Activated T-cell treated with anti-CD3 and anti-CD28 coated beads, Interleukin-2, amount 50 U/mL, for 4 hours (primary cell): ENCODE measurements around the gene RASSF6. TPM values are rescaled to one million over a fixed set of nuclear protein-coding genes. Genes with fewer than 3 reads are reported as not detected.
A peak's percentile ranks its signal among the peaks of the same experiment; 100 is the strongest.
"Not testable (repeated sequence)": the region's sequence is repeated elsewhere in the genome, so short reads cannot be mapped to it uniquely, and the experiment has no call there.

Experiments used
- ATAC-seq, 2 donors: fragments of 200-7000 bp; cut with Tn5 transposase; one replicate each; pipeline ENCODE4 v1.10.0; 2021
- DNase-seq: peaks from one replicate; pipeline ENCODE4 v3.0.0-alpha.2; 2020
- H3K27me3 Mint-ChIP-seq: one replicate; pipeline ENCODE4 v1.8.0; 2021; ENCODE audit warnings: low read depth, mixed read lengths
- H3K36me3 Mint-ChIP-seq: one replicate; pipeline ENCODE4 v1.8.0; 2022; ENCODE audit warnings: mixed read lengths; ENCODE audit not compliant: insufficient read depth
- H3K4me1 Mint-ChIP-seq: one replicate; pipeline ENCODE4 v1.8.0; 2021; ENCODE audit warnings: low read depth, mixed read lengths
- H3K4me3 Mint-ChIP-seq: one replicate; pipeline ENCODE4 v1.8.0; 2021; ENCODE audit warnings: mild to moderate bottlenecking, moderate library complexity, mixed read lengths
- H3K9me3 Mint-ChIP-seq: one replicate; pipeline ENCODE4 v1.8.0; 2021; ENCODE audit warnings: mixed read lengths
- total RNA-seq, 3 donors: library from RNA; stranded (reverse); gene quantifications; one replicate each; pipeline ENCODE4 v1.2.1, GENCODE V29; 2021

The RASSF6 gene
- not detected for total RNA-seq

- Mint-ChIP-seq H3K4me1 (peaks cover 6% of the 10 kb centered on the region), H3K4me3 (peak within 1 kb of the TSS; percentile 35), H3K9me3 (no peaks in the 10 kb centered on the region), H3K27me3 (peaks cover 2% of the 10 kb centered on the region), H3K36me3 (no peaks in the 10 kb centered on the region)
- DNase-seq, result no peak
- ATAC-seq, result peak; percentile 56 to 57
These were observed at the start of gene RASSF6 for GRCh38 chr4:73620115-73620792. Gene RASSF6, minus strand, starts transcription at chr4:73620436. Its CDS starts 8,641 bp downstream, at chr4:73611795.

- Mint-ChIP-seq H3K4me3 (no peak overlapping the region), H3K36me3 (no peaks in the 10 kb centered on the region), H3K9me3 (no peaks in the 10 kb centered on the region), H3K27me3 (no peaks in the 10 kb centered on the region), H3K4me1 (no peaks in the 10 kb centered on the region)
- DNase-seq (no peak), ATAC-seq (no peak)
These were observed 49.4 kb upstream of the RASSF6 start for GRCh38 chr4:73669410-73670183.

GRCh38 chr4:73668782-73669201 is 48.6 kb upstream of the RASSF6 start:
- Mint-ChIP-seq H3K36me3 (no peaks in the 10 kb centered on the region), H3K27me3 (no peaks in the 10 kb centered on the region), H3K9me3 (no peaks in the 10 kb centered on the region), H3K4me1 (no peaks in the 10 kb centered on the region), H3K4me3 (no peak overlapping the region)
- DNase-seq (no peak), ATAC-seq (no peak)

- H3K4me1 Mint-ChIP-seq, H3K9me3 Mint-ChIP-seq, H3K4me3 Mint-ChIP-seq, ATAC-seq, H3K27me3 Mint-ChIP-seq, DNase-seq, H3K36me3 Mint-ChIP-seq: not testable (repeated sequence)
These were observed 45.7 kb upstream of the RASSF6 start for GRCh38 chr4:73665924-73666323.

- DNase-seq, result no peak
- H3K9me3 Mint-ChIP-seq, result no peaks in the 10 kb centered on the region
These were observed 44.2 kb upstream of the RASSF6 start for GRCh38 chr4:73664470-73664869.

GRCh38 chr4:73663576-73663975 is 43.3 kb upstream of the RASSF6 start:
- Mint-ChIP-seq H3K4me3 (no peak overlapping the region), H3K27me3 (no peaks in the 10 kb centered on the region), H3K9me3 (no peaks in the 10 kb centered on the region), H3K36me3 (no peaks in the 10 kb centered on the region), H3K4me1 (no peaks in the 10 kb centered on the region)
- no peak for DNase-seq
- ATAC-seq, result no peak

More at GRCh38 chr4:73664470-73664869, 44.2 kb upstream of the RASSF6 start:
- ATAC-seq, result no peak
- Mint-ChIP-seq H3K4me3 (no peak overlapping the region), H3K36me3 (no peaks in the 10 kb centered on the region), H3K4me1 (no peaks in the 10 kb centered on the region), H3K27me3 (no peaks in the 10 kb centered on the region)

- H3K36me3 Mint-ChIP-seq, result no peaks in the 10 kb centered on the region
- H3K9me3 Mint-ChIP-seq, result no peaks in the 10 kb centered on the region
- no peak overlapping the region for H3K4me3 Mint-ChIP-seq
- no peaks in the 10 kb centered on the region for H3K4me1 Mint-ChIP-seq
- DNase-seq (no peak), ATAC-seq (no peak)
- H3K27me3 Mint-ChIP-seq, result no peaks in the 10 kb centered on the region
These were observed 42.7 kb upstream of the RASSF6 start for GRCh38 chr4:73662709-73663546.

- H3K27me3 Mint-ChIP-seq, result no peaks in the 10 kb centered on the region
- H3K4me3 Mint-ChIP-seq, result no peak overlapping the region
- H3K36me3 Mint-ChIP-seq, result no peaks in the 10 kb centered on the region
- ATAC-seq (peak in 1 of 2 donors; percentile 43), DNase-seq (no peak)
- H3K4me1 Mint-ChIP-seq, result no peaks in the 10 kb centered on the region
- no peaks in the 10 kb centered on the region for H3K9me3 Mint-ChIP-seq
These were observed 41.4 kb upstream of the RASSF6 start for GRCh38 chr4:73661646-73662119.

GRCh38 chr4:73660808-73661207 is 40.6 kb upstream of the RASSF6 start:
- H3K27me3 Mint-ChIP-seq, result no peaks in the 10 kb centered on the region
- no peaks in the 10 kb centered on the region for H3K9me3 Mint-ChIP-seq
- H3K36me3 Mint-ChIP-seq, result no peaks in the 10 kb centered on the region
- no peaks in the 10 kb centered on the region for H3K4me1 Mint-ChIP-seq
- no peak for DNase-seq
- H3K4me3 Mint-ChIP-seq, result no peak overlapping the region
- ATAC-seq, result no peak

- Mint-ChIP-seq H3K27me3 (peaks cover 3% of the 10 kb centered on the region), H3K9me3 (no peaks in the 10 kb centered on the region), H3K4me1 (no peaks in the 10 kb centered on the region), H3K36me3 (no peaks in the 10 kb centered on the region), H3K4me3 (no peak overlapping the region)
- ATAC-seq (no peak), DNase-seq (no peak)
These were observed 33.5 kb upstream of the RASSF6 start for GRCh38 chr4:73653695-73654106.

GRCh38 chr4:73650250-73650649 is 30.0 kb upstream of the RASSF6 start:
- DNase-seq (no peak), ATAC-seq (no peak)
- Mint-ChIP-seq H3K27me3 (peaks cover 3% of the 10 kb centered on the region), H3K9me3 (no peaks in the 10 kb centered on the region), H3K36me3 (no peaks in the 10 kb centered on the region), H3K4me1 (no peaks in the 10 kb centered on the region), H3K4me3 (no peak overlapping the region)

GRCh38 chr4:73648478-73648877 is 28.2 kb upstream of the RASSF6 start:
- Mint-ChIP-seq H3K27me3 (no peaks in the 10 kb centered on the region), H3K36me3 (no peaks in the 10 kb centered on the region), H3K4me1 (no peaks in the 10 kb centered on the region), H3K9me3 (no peaks in the 10 kb centered on the region), H3K4me3 (no peak overlapping the region)
- ATAC-seq, result no peak
- no peak for DNase-seq

GRCh38 chr4:73646117-73646516 is 25.9 kb upstream of the RASSF6 start:
- peaks cover 3% of the 10 kb centered on the region for H3K9me3 Mint-ChIP-seq
- no peak overlapping the region for H3K4me3 Mint-ChIP-seq
- no peak for ATAC-seq
- H3K27me3 Mint-ChIP-seq, result no peaks in the 10 kb centered on the region
- no peaks in the 10 kb centered on the region for H3K4me1 Mint-ChIP-seq
- H3K36me3 Mint-ChIP-seq, result no peaks in the 10 kb centered on the region
- DNase-seq, result no peak

GRCh38 chr4:73631565-73632226 is 11.5 kb upstream of the RASSF6 start:
- H3K36me3 Mint-ChIP-seq, result no peaks in the 10 kb centered on the region
- ATAC-seq (no peak), DNase-seq (no peak)
- peaks cover 7% of the 10 kb centered on the region for H3K9me3 Mint-ChIP-seq
- peaks cover 12% of the 10 kb centered on the region for H3K27me3 Mint-ChIP-seq
- H3K4me3 Mint-ChIP-seq, result no peak overlapping the region
- H3K4me1 Mint-ChIP-seq, result no peaks in the 10 kb centered on the region
